Measurements from ENCODE around the gene YIPF5. TPM values are rescaled to one million over a fixed set of nuclear protein-coding genes. Genes with fewer than 3 reads are reported as not detected.

The YIPF5 gene
- total RNA-seq, 3 donors from 2014 or later (not counting 1 experiment from before 2014, with no cell fraction given): 19.8 to 26.0 (median 24.6) TPM

DNA sequence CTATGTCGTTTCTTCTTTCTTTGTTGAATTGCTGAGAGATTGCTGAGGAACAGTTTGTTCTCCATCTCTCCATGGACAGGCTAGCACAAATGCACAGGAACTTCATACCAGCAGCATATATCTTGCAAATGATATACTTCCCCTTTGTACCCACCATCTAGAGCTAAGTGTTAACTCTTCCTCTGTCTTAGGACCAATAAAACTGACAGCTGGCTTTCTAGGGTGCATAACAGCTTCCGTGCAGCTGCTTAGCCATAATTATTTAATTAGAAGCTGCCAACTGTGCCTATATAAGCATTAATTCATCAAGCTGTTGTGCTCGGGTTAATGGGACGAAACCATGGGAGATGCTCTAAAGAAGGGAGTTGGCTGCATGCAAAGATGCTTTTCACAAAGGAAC is 38.9 kb upstream of the YIPF5 start:
- H3K9me3 ChIP-seq (ENCODE audit: control insufficient read depth, insufficient read depth, low read length): no peaks in the 10 kb centered on the region
- H3K4me1 ChIP-seq (ENCODE audit: control insufficient read depth, insufficient read depth, low read length): no peaks in the 10 kb centered on the region
- peaks cover 27% of the 10 kb centered on the region for H3K27me3 ChIP-seq (ENCODE audit: control insufficient read depth, insufficient read depth, low read length)
- no peak for ATAC-seq
- H3K36me3 ChIP-seq (ENCODE audit: control insufficient read depth, insufficient read depth, low read length): no peaks in the 10 kb centered on the region
- no peak for DNase-seq
- no peak overlapping the region for H3K27ac ChIP-seq (ENCODE audit: low read length)
- H3K4me3 ChIP-seq (ENCODE audit: low read length): no peak overlapping the region
- no peak overlapping the region for H3K27ac Mint-ChIP-seq
- no peaks in the 10 kb centered on the region for H3K36me3 Mint-ChIP-seq
- 35% methylated on average over 2 of the region's 4 CpGs for WGBS (ENCODE audit: insufficient coverage)
- intact Hi-C loops (cut with micrococcal nuclease): no loop called here
- TF ChIP-seq, protein P1, sequence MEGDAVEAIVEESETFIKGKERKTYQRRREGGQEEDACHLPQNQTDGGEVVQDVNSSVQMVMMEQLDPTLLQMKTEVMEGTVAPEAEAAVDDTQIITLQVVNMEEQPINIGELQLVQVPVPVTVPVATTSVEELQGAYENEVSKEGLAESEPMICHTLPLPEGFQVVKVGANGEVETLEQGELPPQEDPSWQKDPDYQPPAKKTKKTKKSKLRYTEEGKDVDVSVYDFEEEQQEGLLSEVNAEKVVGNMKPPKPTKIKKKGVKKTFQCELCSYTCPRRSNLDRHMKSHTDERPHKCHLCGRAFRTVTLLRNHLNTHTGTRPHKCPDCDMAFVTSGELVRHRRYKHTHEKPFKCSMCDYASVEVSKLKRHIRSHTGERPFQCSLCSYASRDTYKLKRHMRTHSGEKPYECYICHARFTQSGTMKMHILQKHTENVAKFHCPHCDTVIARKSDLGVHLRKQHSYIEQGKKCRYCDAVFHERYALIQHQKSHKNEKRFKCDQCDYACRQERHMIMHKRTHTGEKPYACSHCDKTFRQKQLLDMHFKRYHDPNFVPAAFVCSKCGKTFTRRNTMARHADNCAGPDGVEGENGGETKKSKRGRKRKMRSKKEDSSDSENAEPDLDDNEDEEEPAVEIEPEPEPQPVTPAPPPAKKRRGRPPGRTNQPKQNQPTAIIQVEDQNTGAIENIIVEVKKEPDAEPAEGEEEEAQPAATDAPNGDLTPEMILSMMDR (IDR thresholded peaks at IDR 0.05): no peak
- H3K4me3 Mint-ChIP-seq: no peak overlapping the region
- no peaks in the 10 kb centered on the region for H3K4me1 Mint-ChIP-seq
- peaks cover 32 to 65% of the 10 kb centered on the region in 2 donors for H3K27me3 Mint-ChIP-seq (ENCODE audit: low read depth in 2 of 2)
- H3K9me3 Mint-ChIP-seq: no peaks in the 10 kb centered on the region

DNA sequence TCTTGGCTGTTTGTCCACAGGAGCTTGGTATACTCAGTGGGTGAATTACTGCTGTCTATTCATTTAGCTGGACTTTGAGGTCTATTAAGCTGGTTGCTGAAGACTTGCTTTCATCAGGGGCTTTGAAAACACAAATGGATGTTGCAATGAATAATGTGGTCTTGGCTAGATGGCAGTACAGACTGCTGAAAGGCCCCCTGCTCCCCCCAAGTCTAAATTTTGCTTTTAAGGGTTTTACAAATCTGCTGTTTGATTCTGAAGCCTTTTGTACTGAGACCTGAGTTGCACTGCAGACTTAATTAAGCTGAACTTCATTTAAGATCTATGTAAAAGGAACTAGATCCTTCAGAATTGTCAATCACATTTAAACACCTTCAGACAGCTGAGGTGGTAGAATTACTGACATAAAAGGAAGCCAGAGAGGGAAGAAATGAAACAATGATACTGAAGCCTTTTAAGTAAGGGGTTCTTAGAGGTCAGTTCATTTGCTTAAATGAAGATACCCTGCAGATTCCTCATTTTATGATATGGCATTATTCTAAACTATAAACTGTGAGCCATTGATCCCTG is 37.5 kb upstream of the YIPF5 start:
- H3K4me3 Mint-ChIP-seq: no peak overlapping the region
- no peak for ATAC-seq
- H3K27me3 ChIP-seq (ENCODE audit: control insufficient read depth, insufficient read depth, low read length): peaks cover 35% of the 10 kb centered on the region
- intact Hi-C loops (cut with micrococcal nuclease): no loop called here
- TF ChIP-seq, protein P1 (IDR thresholded peaks at IDR 0.05): no peak
- no peaks in the 10 kb centered on the region for H3K9me3 ChIP-seq (ENCODE audit: control insufficient read depth, insufficient read depth, low read length)
- no peak overlapping the region for H3K27ac ChIP-seq (ENCODE audit: low read length)
- H3K36me3 Mint-ChIP-seq: no peaks in the 10 kb centered on the region
- H3K27me3 Mint-ChIP-seq (ENCODE audit: low read depth in 2 of 2): peaks cover 34 to 66% of the 10 kb centered on the region in 2 donors
- H3K4me1 ChIP-seq (ENCODE audit: control insufficient read depth, insufficient read depth, low read length): no peaks in the 10 kb centered on the region
- H3K9me3 Mint-ChIP-seq: no peaks in the 10 kb centered on the region
- H3K4me3 ChIP-seq (ENCODE audit: low read length): no peak overlapping the region
- no peaks in the 10 kb centered on the region for H3K4me1 Mint-ChIP-seq
- DNase-seq: no peak
- no peak overlapping the region for H3K27ac Mint-ChIP-seq
- no peaks in the 10 kb centered on the region for H3K36me3 ChIP-seq (ENCODE audit: control insufficient read depth, insufficient read depth, low read length)

DNA sequence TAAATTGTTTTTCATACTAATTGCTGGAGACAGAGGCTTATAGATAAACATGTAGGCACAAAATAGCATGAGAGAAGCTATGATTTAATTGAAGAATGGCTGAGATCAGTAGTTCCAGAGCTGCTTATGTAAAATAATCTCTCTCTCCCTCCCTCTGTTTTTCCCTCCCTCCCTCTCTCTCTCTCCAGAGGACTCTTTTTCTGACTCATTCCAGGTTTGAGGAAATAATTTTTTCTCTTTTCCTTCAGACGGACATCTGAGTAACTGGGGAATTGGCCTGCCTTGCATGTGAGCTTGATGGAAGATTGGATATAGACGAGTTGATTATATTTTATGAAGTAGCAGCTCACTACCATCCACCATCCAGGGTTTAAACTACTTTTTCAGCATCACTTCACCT is 35.7 kb upstream of the YIPF5 start:
- no CpG with 5 or more reads among the region's 2 CpGs for WGBS (ENCODE audit: insufficient coverage)
- peaks cover 35 to 69% of the 10 kb centered on the region in 2 donors for H3K27me3 Mint-ChIP-seq (ENCODE audit: low read depth in 2 of 2)
- TF ChIP-seq, protein P1 (IDR thresholded peaks at IDR 0.05): no peak
- H3K36me3 Mint-ChIP-seq: no peaks in the 10 kb centered on the region
- DNase-seq (no peak), ATAC-seq (no peak)
- no peak overlapping the region for H3K27ac Mint-ChIP-seq
- Histone ChIP-seq H3K36me3 (ENCODE audit: control insufficient read depth, insufficient read depth, low read length) (no peaks in the 10 kb centered on the region), H3K9me3 (ENCODE audit: control insufficient read depth, insufficient read depth, low read length) (no peaks in the 10 kb centered on the region), H3K4me3 (ENCODE audit: low read length) (no peak overlapping the region), H3K4me1 (ENCODE audit: control insufficient read depth, insufficient read depth, low read length) (no peaks in the 10 kb centered on the region), H3K27me3 (ENCODE audit: control insufficient read depth, insufficient read depth, low read length) (peaks cover 30% of the 10 kb centered on the region), H3K27ac (ENCODE audit: low read length) (no peak overlapping the region)
- H3K4me3 Mint-ChIP-seq: no peak overlapping the region
- H3K9me3 Mint-ChIP-seq: no peaks in the 10 kb centered on the region
- H3K4me1 Mint-ChIP-seq: no peaks in the 10 kb centered on the region
- intact Hi-C loops (cut with micrococcal nuclease): no loop called here

DNA sequence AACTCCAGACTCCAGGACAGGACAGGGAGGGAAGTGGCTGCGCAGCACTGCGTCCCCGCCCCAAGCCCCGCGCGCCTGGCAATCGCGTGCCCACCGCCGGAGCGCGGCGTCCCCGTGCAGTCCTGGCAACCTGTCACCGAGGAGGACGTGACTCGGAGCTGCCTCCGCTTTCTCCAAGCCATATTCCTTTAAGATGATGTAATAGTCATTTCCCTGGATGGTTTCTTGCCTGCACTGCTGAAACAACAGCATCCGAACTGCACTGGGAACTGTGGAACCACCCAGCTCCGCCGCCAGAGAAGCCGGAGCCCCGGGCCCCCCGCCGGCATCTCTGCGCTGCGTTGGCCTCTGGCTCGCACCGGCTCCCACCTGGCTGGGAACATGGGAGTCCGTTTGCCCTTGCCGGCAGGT is 34.7 kb upstream of the YIPF5 start:
- ATAC-seq (no peak), DNase-seq (no peak)
- Mint-ChIP-seq H3K9me3 (no peaks in the 10 kb centered on the region), H3K27ac (no peak overlapping the region), H3K27me3 (ENCODE audit: low read depth in 2 of 2) (peaks cover 38 to 72% of the 10 kb centered on the region in 2 donors), H3K4me1 (no peaks in the 10 kb centered on the region), H3K4me3 (no peak overlapping the region), H3K36me3 (no peaks in the 10 kb centered on the region)
- no peaks in the 10 kb centered on the region for H3K9me3 ChIP-seq (ENCODE audit: control insufficient read depth, insufficient read depth, low read length)
- TF ChIP-seq, protein P1 (IDR thresholded peaks at IDR 0.05): no peak
- no peak overlapping the region for H3K27ac ChIP-seq (ENCODE audit: low read length)
- WGBS (ENCODE audit: insufficient coverage): 3% methylated on average over 31 of the region's 31 CpGs
- H3K4me3 ChIP-seq (ENCODE audit: low read length): no peak overlapping the region
- intact Hi-C loops (cut with micrococcal nuclease): no loop called here
- H3K36me3 ChIP-seq (ENCODE audit: control insufficient read depth, insufficient read depth, low read length): no peaks in the 10 kb centered on the region
- H3K27me3 ChIP-seq (ENCODE audit: control insufficient read depth, insufficient read depth, low read length): peaks cover 28% of the 10 kb centered on the region
- H3K4me1 ChIP-seq (ENCODE audit: control insufficient read depth, insufficient read depth, low read length): no peaks in the 10 kb centered on the region
